MM.1S (cell line): ENCODE data around the gene DDX1.

Experiments used
- DNase-seq: peaks from one replicate; pipeline ENCODE4 v3.0.0-alpha.2; 2015
- H2AFZ ChIP-seq: fragments of 300-600 bp; sonication (generic); 2 replicates; pipeline ENCODE4 v1.6.0; 2016; ENCODE audit warnings: antibody characterized with exemption, low read length
- H3F3A ChIP-seq: fragments of 300-600 bp; sonication (generic); 2 replicates; pipeline ENCODE4 v1.6.1; 2016; ENCODE audit warnings: mild to moderate bottlenecking, antibody characterized with exemption, low read length, moderate library complexity, mixed read lengths; ENCODE audit not compliant: insufficient read depth
- H3K27ac ChIP-seq: fragments of 300-600 bp; sonication (generic); 2 replicates; pipeline ENCODE4 v1.5.1; 2016; ENCODE audit warnings: mild to moderate bottlenecking, low read length
- H3K27me3 ChIP-seq: fragments of 300-600 bp; sonication (generic); replicated peaks from 2 replicates; pipeline ENCODE4 v1.6.0; 2016; ENCODE audit warnings: low read length; ENCODE audit not compliant: insufficient read depth
- H3K36me3 ChIP-seq: fragments of 300-600 bp; sonication (generic); replicated peaks from 2 replicates; pipeline ENCODE4 v1.6.1; 2016; ENCODE audit warnings: mild to moderate bottlenecking, low read length, mixed read lengths; ENCODE audit not compliant: insufficient read depth
- H3K4me1 ChIP-seq: fragments of 300-600 bp; sonication (generic); 2 replicates; pipeline ENCODE4 v1.6.1; 2016; ENCODE audit warnings: low read length, mixed read lengths
- H3K4me2 ChIP-seq: fragments of 300-600 bp; sonication (generic); 2 replicates; pipeline ENCODE4 v1.6.0; 2016; ENCODE audit warnings: low read depth, low read length
- H3K4me3 ChIP-seq: fragments of 300-600 bp; sonication (generic); 2 replicates; pipeline ENCODE4 v1.5.1; 2016; ENCODE audit warnings: low read length, mixed read lengths
- H3K79me2 ChIP-seq: fragments of 300-600 bp; sonication (generic); 2 replicates; pipeline ENCODE4 v1.6.1; 2016; ENCODE audit warnings: mixed run types, low read length, mixed read lengths
- H3K9ac ChIP-seq: fragments of 300-600 bp; sonication (generic); 2 replicates; pipeline ENCODE4 v1.6.1; 2016; ENCODE audit warnings: low read length, mixed read lengths
- H3K9me2 ChIP-seq: fragments of 300-600 bp; sonication (generic); replicated peaks from 2 replicates; pipeline ENCODE4 v1.6.1; 2016; ENCODE audit warnings: mild to moderate bottlenecking, low read length, mixed read lengths; ENCODE audit not compliant: insufficient read depth
- H3K9me3 ChIP-seq: fragments of 300-600 bp; sonication (generic); replicated peaks from 2 replicates; pipeline ENCODE4 v1.6.1; 2016; ENCODE audit warnings: mild to moderate bottlenecking, low read length, mixed read lengths; ENCODE audit not compliant: insufficient read depth
- H4K20me1 ChIP-seq: fragments of 300-600 bp; sonication (generic); 2 replicates; pipeline ENCODE4 v1.6.1; 2016; ENCODE audit warnings: mild to moderate bottlenecking, low read length, moderate library complexity, mixed read lengths; ENCODE audit not compliant: insufficient read depth
- EZH2 ChIP-seq: fragments of 300-600 bp; sonication (generic); optimal IDR thresholded peaks from 2 replicates; pipeline ENCODE3; 2017; ENCODE audit warnings: low read depth, mild to moderate bottlenecking, antibody characterized with exemption, low read length, mixed read lengths
- EZH2phosphoT487 ChIP-seq: fragments of 300-600 bp; sonication (generic); IDR thresholded peaks from 2 replicates; pipeline ENCODE4 v1.6.1; 2018; ENCODE audit warnings: antibody characterized with exemption, low read length
- TF ChIP-seq, protein P1 (sequence below): fragments of 300-600 bp; sonication (generic); IDR thresholded peaks from 2 replicates; pipeline ENCODE4 v1.5.1; 2016; ENCODE audit warnings: antibody characterized with exemption, low read length, mixed read lengths

DDX1 gene

DNA sequence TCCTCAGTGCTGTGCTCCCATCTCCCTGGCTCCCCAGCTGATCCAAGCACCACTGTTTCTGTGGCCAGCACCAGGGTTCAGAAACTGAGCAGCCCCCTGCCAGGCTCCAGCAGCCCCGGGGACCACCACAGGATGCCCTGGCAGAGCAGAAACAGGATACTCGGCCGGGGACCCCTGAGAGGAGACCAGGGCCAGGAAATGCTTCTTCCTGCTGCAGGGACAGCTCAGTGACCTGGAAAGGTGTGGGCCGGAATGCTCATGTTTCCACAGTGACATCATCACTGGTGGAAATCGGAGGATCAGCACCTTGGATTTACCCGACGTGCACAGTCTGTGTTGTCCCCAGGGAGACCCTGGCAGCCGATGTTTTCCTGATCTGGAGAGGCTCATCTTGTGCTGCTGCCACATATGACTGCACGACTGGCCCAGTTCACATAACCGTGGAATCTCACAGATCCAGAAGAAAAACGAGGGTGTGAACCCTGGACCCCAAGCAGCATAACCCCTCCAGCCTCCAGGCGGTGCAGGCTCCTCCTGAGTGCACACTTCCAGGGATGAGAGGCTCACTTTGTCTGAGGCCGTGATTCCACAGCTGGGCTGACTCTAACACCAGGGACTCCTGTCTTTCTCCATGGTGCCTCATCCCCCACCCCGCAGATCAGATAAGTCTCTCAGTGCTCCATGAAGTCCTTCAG is 58.0 kb downstream of the DDX1 start:
- H3K9me3 ChIP-seq, result no peaks in the 10 kb centered on the region
- DNase-seq, result no peak
- H3K27ac ChIP-seq, result no peak overlapping the region
- no peaks in the 10 kb centered on the region for H3F3A ChIP-seq
- H3K4me3 ChIP-seq, result no peak overlapping the region
- H3K79me2 ChIP-seq, result no peaks in the 10 kb centered on the region
- TF ChIP-seq EZH2 (no peak), EZH2phosphoT487 (no peak)
- TF ChIP-seq, protein P1, sequence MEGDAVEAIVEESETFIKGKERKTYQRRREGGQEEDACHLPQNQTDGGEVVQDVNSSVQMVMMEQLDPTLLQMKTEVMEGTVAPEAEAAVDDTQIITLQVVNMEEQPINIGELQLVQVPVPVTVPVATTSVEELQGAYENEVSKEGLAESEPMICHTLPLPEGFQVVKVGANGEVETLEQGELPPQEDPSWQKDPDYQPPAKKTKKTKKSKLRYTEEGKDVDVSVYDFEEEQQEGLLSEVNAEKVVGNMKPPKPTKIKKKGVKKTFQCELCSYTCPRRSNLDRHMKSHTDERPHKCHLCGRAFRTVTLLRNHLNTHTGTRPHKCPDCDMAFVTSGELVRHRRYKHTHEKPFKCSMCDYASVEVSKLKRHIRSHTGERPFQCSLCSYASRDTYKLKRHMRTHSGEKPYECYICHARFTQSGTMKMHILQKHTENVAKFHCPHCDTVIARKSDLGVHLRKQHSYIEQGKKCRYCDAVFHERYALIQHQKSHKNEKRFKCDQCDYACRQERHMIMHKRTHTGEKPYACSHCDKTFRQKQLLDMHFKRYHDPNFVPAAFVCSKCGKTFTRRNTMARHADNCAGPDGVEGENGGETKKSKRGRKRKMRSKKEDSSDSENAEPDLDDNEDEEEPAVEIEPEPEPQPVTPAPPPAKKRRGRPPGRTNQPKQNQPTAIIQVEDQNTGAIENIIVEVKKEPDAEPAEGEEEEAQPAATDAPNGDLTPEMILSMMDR, result no peak
- H2AFZ ChIP-seq, result no peak overlapping the region
- H3K9me2 ChIP-seq, result no peaks in the 10 kb centered on the region
- H3K27me3 ChIP-seq, result no peaks in the 10 kb centered on the region
- H3K9ac ChIP-seq, result no peak overlapping the region
- H3K4me1 ChIP-seq, result no peaks in the 10 kb centered on the region
- H3K36me3 ChIP-seq, result no peaks in the 10 kb centered on the region
- H4K20me1 ChIP-seq, result no peaks in the 10 kb centered on the region
- no peak overlapping the region for H3K4me2 ChIP-seq

DNA sequence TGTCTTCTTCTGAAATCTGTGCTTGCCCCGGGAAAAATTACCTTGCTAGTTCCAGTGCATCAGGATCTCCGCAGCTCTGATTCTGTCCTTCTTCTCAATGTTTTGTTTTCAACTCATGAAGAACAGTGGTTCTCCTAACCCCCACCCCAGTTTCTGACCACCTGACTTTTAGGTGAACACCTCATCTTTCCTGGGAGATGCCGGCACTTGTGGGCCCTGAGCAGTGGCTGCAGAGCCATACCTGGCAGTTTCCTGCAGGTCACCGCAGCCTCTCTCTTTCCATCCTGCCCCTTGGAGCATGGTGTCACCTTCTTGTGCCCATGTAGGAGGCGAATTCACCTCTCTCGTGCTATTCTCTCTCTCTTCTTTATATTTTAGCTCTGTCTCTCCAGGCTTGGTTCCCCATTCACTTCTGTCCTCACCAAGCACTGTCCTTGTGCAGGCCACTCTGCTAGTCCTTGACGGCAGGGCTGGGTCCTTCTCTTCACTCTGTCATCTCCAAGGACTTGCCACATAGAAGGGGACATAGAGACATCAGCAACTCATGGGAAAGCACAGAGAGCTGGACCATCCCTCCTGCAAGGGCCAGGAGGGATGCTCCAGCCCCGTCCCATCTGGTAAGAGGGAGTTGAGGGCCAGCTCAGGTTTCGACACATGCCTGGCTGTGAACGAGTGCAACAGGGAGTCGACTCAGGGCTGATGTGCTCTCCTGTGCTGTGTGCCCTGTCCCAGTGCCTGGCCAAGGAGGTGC is 59.1 kb downstream of the DDX1 start:
- no peaks in the 10 kb centered on the region for H3K9me3 ChIP-seq
- H3K4me3 ChIP-seq, result no peak overlapping the region
- DNase-seq, result no peak
- no peaks in the 10 kb centered on the region for H4K20me1 ChIP-seq
- no peaks in the 10 kb centered on the region for H3K79me2 ChIP-seq
- H3K4me1 ChIP-seq, result no peaks in the 10 kb centered on the region
- no peak for TF ChIP-seq EZH2
- TF ChIP-seq, protein P1, result no peak
- no peak for TF ChIP-seq EZH2phosphoT487
- no peak overlapping the region for H3K4me2 ChIP-seq
- H3K9me2 ChIP-seq, result no peaks in the 10 kb centered on the region
- no peak overlapping the region for H2AFZ ChIP-seq
- no peaks in the 10 kb centered on the region for H3F3A ChIP-seq
- H3K27me3 ChIP-seq, result no peaks in the 10 kb centered on the region
- no peaks in the 10 kb centered on the region for H3K36me3 ChIP-seq
- H3K9ac ChIP-seq, result no peak overlapping the region
- no peak overlapping the region for H3K27ac ChIP-seq

GRCh38 chr2:15651367-15651727 is 59.7 kb downstream of the DDX1 start:
- no peak overlapping the region for H3K4me3 ChIP-seq
- no peak for DNase-seq
- H4K20me1 ChIP-seq, result no peaks in the 10 kb centered on the region
- no peaks in the 10 kb centered on the region for H3K36me3 ChIP-seq
- H3K4me1 ChIP-seq, result no peaks in the 10 kb centered on the region
- H3K27ac ChIP-seq, result no peak overlapping the region
- TF ChIP-seq, protein P1, result no peak
- TF ChIP-seq EZH2 (no peak), EZH2phosphoT487 (no peak)
- no peak overlapping the region for H2AFZ ChIP-seq
- H3F3A ChIP-seq, result no peaks in the 10 kb centered on the region
- no peaks in the 10 kb centered on the region for H3K9me3 ChIP-seq
- H3K27me3 ChIP-seq, result no peaks in the 10 kb centered on the region
- H3K9ac ChIP-seq, result no peak overlapping the region
- H3K4me2 ChIP-seq, result no peak overlapping the region
- no peaks in the 10 kb centered on the region for H3K9me2 ChIP-seq
- no peaks in the 10 kb centered on the region for H3K79me2 ChIP-seq
